CD14-positive monocyte (primary cell): Measurements from ENCODE around the gene CCDC88A. TPM values are rescaled to one million over a fixed set of nuclear protein-coding genes. Genes with fewer than 3 reads are reported as not detected.

Experiments used
- DNase-seq, 3 donors: peaks; one replicate each; pipeline ENCODE4 v3.0.0-alpha.2; 2011 to 2022
- H2AFZ ChIP-seq: 2 replicates; pipeline ENCODE4 v1.6.0; 2012; ENCODE audit warnings: mild to moderate bottlenecking, low read depth, low read length, inconsistent platforms; ENCODE audit not compliant: insufficient read depth, poor library complexity, severe bottlenecking
- H3K27ac ChIP-seq, 2 donors: 1 replicate in 1 of 2; 2 replicates in 1 of 2; pipeline ENCODE4 v1.5.1; 2012 to 2013; ENCODE audit warnings: low read length in 2 of 2, control low read depth in 1 of 2, inconsistent platforms in 1 of 2, low read depth in 1 of 2, mild to moderate bottlenecking in 1 of 2
- H3K27me3 ChIP-seq, 2 donors: one replicate each; pipeline versions ENCODE4 v1.6.0 to v1.6.1; 2011 to 2013; ENCODE audit warnings: low read length in 2 of 2; ENCODE audit not compliant: control insufficient read depth in 2 of 2, insufficient read depth in 2 of 2
- H3K36me3 ChIP-seq, 2 donors: replicated peaks in 1 of 2; 1 replicate in 1 of 2; 2 replicates in 1 of 2; pipeline versions ENCODE4 v1.5.1 to v1.6.1; 2012 to 2013; ENCODE audit warnings: low read length in 2 of 2, control low read depth in 1 of 2, inconsistent platforms in 1 of 2, mild to moderate bottlenecking in 1 of 2; ENCODE audit not compliant: insufficient read depth in 2 of 2, control insufficient read depth in 1 of 2
- H3K4me1 ChIP-seq, 2 donors: 1 replicate in 1 of 2; 2 replicates in 1 of 2; pipeline versions ENCODE4 v1.5.1 to v1.6.1; 2012 to 2013; ENCODE audit warnings: low read length in 2 of 2, control low read depth in 1 of 2, inconsistent platforms in 1 of 2, mild to moderate bottlenecking in 1 of 2, moderate library complexity in 1 of 2; ENCODE audit not compliant: insufficient read depth in 2 of 2, control insufficient read depth in 1 of 2
- H3K4me2 ChIP-seq: replicated peaks from 2 replicates; pipeline ENCODE3; 2012; ENCODE audit warnings: low read length, moderate library complexity, mild to moderate bottlenecking; ENCODE audit not compliant: poor library complexity, severe bottlenecking; ENCODE audit errors: extremely low read depth
- H3K4me3 ChIP-seq, 3 experiments: fragments of 200-600 bp in 1 of 3; sonication (generic) in 1 of 3; replicated peaks in 1 of 3; 1 replicate in 2 of 3; 2 replicates in 1 of 3; pipeline ENCODE4 v1.5.1; 2011 to 2013; ENCODE audit warnings: low read length in 3 of 3, mild to moderate bottlenecking in 3 of 3, control low read depth in 2 of 3, low read depth in 2 of 3, inconsistent platforms in 1 of 3, moderate library complexity in 1 of 3
- H3K79me2 ChIP-seq: 2 replicates; pipeline ENCODE4 v1.6.0; 2012; ENCODE audit warnings: mild to moderate bottlenecking, control low read depth, inconsistent platforms, low read length, moderate library complexity; ENCODE audit not compliant: insufficient read depth
- H3K9ac ChIP-seq: 2 replicates; pipeline ENCODE4 v1.6.0; 2017; ENCODE audit warnings: low read length, mild to moderate bottlenecking; ENCODE audit not compliant: insufficient read depth, poor library complexity, severe bottlenecking
- H3K9me3 ChIP-seq, 2 donors: replicated peaks in 1 of 2; 1 replicate in 1 of 2; 2 replicates in 1 of 2; pipeline versions ENCODE4 v1.5.1 to v1.6.1; 2012 to 2013; ENCODE audit warnings: low read length in 2 of 2, control low read depth in 1 of 2; ENCODE audit not compliant: control insufficient read depth in 1 of 2, insufficient read depth in 1 of 2
- H4K20me1 ChIP-seq: 2 replicates; pipeline ENCODE4 v1.6.0; 2012; ENCODE audit warnings: mild to moderate bottlenecking, low read length, control low read depth, moderate library complexity; ENCODE audit not compliant: insufficient read depth
- H3K27ac Mint-ChIP-seq, 7 donors: one replicate each; pipeline ENCODE4 v1.8.0; 2020; ENCODE audit warnings: mild to moderate bottlenecking in 7 of 7, mixed read lengths in 7 of 7, moderate library complexity in 6 of 7, inconsistent platforms in 2 of 7
- H3K27me3 Mint-ChIP-seq, 3 donors: one replicate each; pipeline ENCODE4 v1.8.0; 2021 to 2022; ENCODE audit warnings: low read depth in 3 of 3, mild to moderate bottlenecking in 3 of 3, mixed read lengths in 3 of 3, moderate library complexity in 3 of 3, inconsistent platforms in 1 of 3
- H3K36me3 Mint-ChIP-seq, 2 donors: one replicate each; pipeline ENCODE4 v1.8.0; 2020; ENCODE audit warnings: mixed read lengths in 2 of 2, inconsistent platforms in 1 of 2, mild to moderate bottlenecking in 1 of 2
- H3K4me1 Mint-ChIP-seq: one replicate; pipeline ENCODE4 v1.8.0; 2020; ENCODE audit warnings: mild to moderate bottlenecking, mixed read lengths
- H3K4me3 Mint-ChIP-seq, 2 donors: one replicate each; pipeline ENCODE4 v1.8.0; 2020; ENCODE audit warnings: mild to moderate bottlenecking in 2 of 2, mixed read lengths in 2 of 2, moderate library complexity in 1 of 2
- H3K9me3 Mint-ChIP-seq, 7 donors: one replicate each; pipeline ENCODE4 v1.8.0; 2020 to 2022; ENCODE audit warnings: mixed read lengths in 7 of 7, mild to moderate bottlenecking in 6 of 7, moderate library complexity in 6 of 7, inconsistent platforms in 2 of 7
- CTCF ChIP-seq: fragments of 200-600 bp; IDR thresholded peaks from one replicate; pipeline ENCODE4 v1.8.0; 2022; ENCODE audit warnings: antibody characterized with exemption, mild to moderate bottlenecking
- WGBS: methylation state at CpG from one replicate; pipeline ENCODE4 v1.1.5; 2013; ENCODE audit warnings: missing lambda C conversion rate; ENCODE audit not compliant: insufficient coverage; 5-methylcytosine and 5-hydroxymethylcytosine counted together
- intact Hi-C, 2 donors: fragments of 100-400 bp; cut with micrococcal nuclease; formaldehyde crosslinking; loops; one replicate each; pipeline versions ENCODE4 v1.15.0 to v1.15.1; 2023
- polyA plus RNA-seq, 3 donors: library from polyadenylated mRNA; depleted of rRNA in 1 of 3; unstranded in 2 of 3; stranded (reverse) in 1 of 3; fragments of 300-500 nt in 2 of 3; fragments of >200 nt in 1 of 3; fragmentation: Illumina TruSeq in 2 of 3; gene quantifications; 1 replicate in 2 of 3; 2 replicates in 1 of 3; pipeline ENCODE4 v1.2.3, GENCODE V29; 2012 to 2021

The CCDC88A gene
- polyA plus RNA-seq, 3 donors = 9.9 to 57.1 (median 17.9) TPM

- Mint-ChIP-seq H3K36me3 (peaks cover 11 to 19% of the 10 kb centered on the region in 2 donors), H3K27ac (peak overlapping the region; percentile 93 to 99 (median 98))
- intact Hi-C loops = loop anchor here (5.0 to 10.0 kb wide), 3 partner anchors 54 to 196 kb away; partner anchors contain the start of genes CFAP36 (in 1 of the 2) and PPP4R3B (in 1 of the 2)
Observed at GRCh38 chr2:55419233-55419678, 400 bp downstream of the CCDC88A start.

More at GRCh38 chr2:55419233-55419678, 400 bp downstream of the CCDC88A start:
- Mint-ChIP-seq H3K27me3 (no peaks in the 10 kb centered on the region), H3K9me3 (no peaks in the 10 kb centered on the region), H3K4me1 (peaks cover 69% of the 10 kb centered on the region), H3K4me3 (peak overlapping the region; percentile 99 to 100)
- Histone ChIP-seq H3K36me3 (peaks cover 1 to 3% of the 10 kb centered on the region in 2 donors), H3K79me2 (peaks cover 70% of the 10 kb centered on the region), H2AFZ (peak overlapping the region; percentile 91), H3K4me2 (peak overlapping the region; percentile 83), H4K20me1 (peaks cover 3% of the 10 kb centered on the region), H3K9me3 (no peaks in the 10 kb centered on the region), H3K4me1 (peaks cover 38 to 76% of the 10 kb centered on the region in 2 donors), H3K27ac (peak overlapping the region; percentile 82 to 94), H3K9ac (peak overlapping the region; percentile 89), H3K4me3 (peak overlapping the region; percentile 91 to 99 (median 98)), H3K27me3 (no peaks in the 10 kb centered on the region)
- under 1% methylated on average over 26 of the region's 31 CpGs for WGBS
- DNase-seq = no peak
- TF ChIP-seq CTCF = no peak
